ENCODE data around the gene DACT3. TPM values are rescaled to one million over a fixed set of nuclear protein-coding genes. Genes with fewer than 3 reads are reported as not detected.

DACT3 gene
- total and polyA plus RNA-seq, 7 experiments from 2014 or later: 0.07 to 1.3 (median 0.19) TPM; not detected in 2

GRCh38 chr19:46599716-46600373 is 61.1 kb downstream of the DACT3 start:
- DNase-seq (no peak), ATAC-seq (no peak)
- Mint-ChIP-seq H3K36me3 (peaks cover 0 to 33% (median 6%) of the 10 kb centered on the region in 5 donors), H3K27me3 (peaks cover 0 to 10% (median 0%) of the 10 kb centered on the region in 5 donors), H3K4me3 (peak overlapping the region; percentile 95 to 100 (median 98)), H3K27ac (peak overlapping the region; percentile 100), H3K9me3 (peaks cover 0 to 20% (median 8%) of the 10 kb centered on the region in 11 donors), H3K4me1 (peaks cover 27 to 53% (median 41%) of the 10 kb centered on the region in 7 donors)
- peak overlapping the region; percentile 99 for H3K27ac ChIP-seq (ENCODE audit: low read depth, low read length)
- H3K27me3 ChIP-seq (ENCODE audit: control insufficient read depth in 2 of 2, insufficient read depth in 2 of 2, low read length in 2 of 2): no peaks in the 10 kb centered on the region
- ChIA-PET POLR2A (interaction anchor here (0.6 to 4.5 kb wide), 15 partner anchors 10 to 1629 kb away, joined by 3 to 112 read pairs (median 7); partner anchors contain the start of genes DACT3, FKRP and PTGIR), CTCF (interaction anchor here (0.9 to 3.7 kb wide), 4 partner anchors 12 to 91 kb away, joined by 3 to 17 read pairs (median 8); partner anchors contain the start of gene DACT3)
- H3K9me3 ChIP-seq (ENCODE audit: control insufficient read depth in 2 of 3, low read length in 3 of 3): peaks cover 0 to 11% (median 0%) of the 10 kb centered on the region in 3 experiments
- peak overlapping the region; percentile 69 for H3K4me3 ChIP-seq (ENCODE audit: low read length)
- intact Hi-C loops (cut with micrococcal nuclease): loop anchor here (1.0 to 10.0 kb wide), 14 partner anchors 11 to 1012 kb away; partner anchors contain the start of genes AP2S1 (in 2 of the 2), FKRP (in 2 of the 2), STRN4 (in 2 of the 2) and ARHGAP35 (in 1 of the 2)
- peaks cover 15 to 30% of the 10 kb centered on the region in 2 donors for H3K4me1 ChIP-seq (ENCODE audit: control insufficient read depth in 2 of 2, insufficient read depth in 2 of 2, low read length in 2 of 2)
- peaks cover 0 to 7% (median 0%) of the 10 kb centered on the region in 3 experiments for H3K36me3 ChIP-seq (ENCODE audit: control insufficient read depth in 2 of 3, insufficient read depth in 3 of 3, low read length in 3 of 3)

GRCh38 chr19:46598372-46598917 is 62.5 kb downstream of the DACT3 start:
- Mint-ChIP-seq H3K27me3 (peaks cover 0 to 10% (median 0%) of the 10 kb centered on the region in 5 donors), H3K4me1 (peaks cover 21 to 40% (median 28%) of the 10 kb centered on the region in 7 donors), H3K4me3 (peak overlapping the region in 2 of 10 donors; percentile 30 to 32), H3K9me3 (peaks cover 0 to 20% (median 8%) of the 10 kb centered on the region in 11 donors), H3K27ac (peak overlapping the region in 1 of 9 donors; percentile 18), H3K36me3 (peaks cover 0 to 31% (median 6%) of the 10 kb centered on the region in 5 donors)
- POLR2A ChIA-PET: interaction anchor here (1.3 kb wide), 2 partner anchors 13 to 76 kb away, joined by 3 to 5 read pairs; no protein-coding TSS in a partner anchor
- DNase-seq: no peak
- no peaks in the 10 kb centered on the region for H3K27me3 ChIP-seq (ENCODE audit: control insufficient read depth in 2 of 2, insufficient read depth in 2 of 2, low read length in 2 of 2)
- H3K36me3 ChIP-seq (ENCODE audit: control insufficient read depth in 2 of 3, insufficient read depth in 3 of 3, low read length in 3 of 3): peaks cover 0 to 6% (median 0%) of the 10 kb centered on the region in 3 experiments
- no peak overlapping the region for H3K4me3 ChIP-seq (ENCODE audit: low read length)
- H3K9me3 ChIP-seq (ENCODE audit: control insufficient read depth in 2 of 3, low read length in 3 of 3): peaks cover 0 to 11% (median 0%) of the 10 kb centered on the region in 3 experiments
- peaks cover 12 to 17% of the 10 kb centered on the region in 2 donors for H3K4me1 ChIP-seq (ENCODE audit: control insufficient read depth in 2 of 2, insufficient read depth in 2 of 2, low read length in 2 of 2)
- CTCF ChIA-PET: interaction anchor here (1.0 to 1.3 kb wide), 2 partner anchors 8 to 14 kb away, joined by 3 to 6 read pairs; no protein-coding TSS in a partner anchor
- no peak overlapping the region for H3K27ac ChIP-seq (ENCODE audit: low read depth, low read length)
- ATAC-seq: no peak
- intact Hi-C loops (cut with micrococcal nuclease): no loop called here

Small RNA genes within 50 kb of the gene (microRNA-seq; reads per million reads assigned to microRNA genes)
- gene MIR320E (ENCODE audit: borderline microRNAs expressed): not detected

Other genes with a start within 250 kb of the DACT3 start
- gene CCDC8, start 247.6 kb downstream of the DACT3 start, total RNA-seq: not detected
- not detected for gene CCDC8, start 247.6 kb downstream of the DACT3 start, polyA plus RNA-seq
- not detected for gene PNMA8C, start 232.2 kb downstream of the DACT3 start, total RNA-seq
- gene PNMA8C, start 232.2 kb downstream of the DACT3 start, polyA plus RNA-seq: not detected
- gene PNMA8A, start 189.6 kb downstream of the DACT3 start, total RNA-seq: under 1 TPM in 2 of 5 experiments, not detected in 3; 0.62 to 0.86 TPM
- gene PNMA8A, start 189.6 kb downstream of the DACT3 start, polyA plus RNA-seq: not detected
- gene PNMA8B, start 165.3 kb downstream of the DACT3 start, total RNA-seq: 1 to 10 TPM in 2 of 5 experiments, under 1 TPM in 2, not detected in 1; 0.24 to 2.3 (median 1.5) TPM
- gene PNMA8B, start 165.3 kb downstream of the DACT3 start, polyA plus RNA-seq: 1 to 10 TPM; 1.0 to 1.8 TPM
- 100 to 1,000 TPM; 203 to 517 (median 266) TPM for gene CALM3, start 59.9 kb downstream of the DACT3 start, total RNA-seq
- gene CALM3, start 59.9 kb downstream of the DACT3 start, polyA plus RNA-seq: 100 to 1,000 TPM; 242 to 254 TPM
- 10 to 100 TPM in 1 of 5 experiments, 1 to 10 TPM in 4; 4.2 to 99.1 (median 4.9) TPM for gene PTGIR, start 36.1 kb downstream of the DACT3 start, total RNA-seq
- 10 to 100 TPM in 1 of 2 donors, 1 to 10 TPM in 1; 5.1 to 13.2 TPM for gene PTGIR, start 36.1 kb downstream of the DACT3 start, polyA plus RNA-seq
- gene GNG8, start 25.0 kb downstream of the DACT3 start, total RNA-seq: 10 to 100 TPM in 1 of 5 experiments, 1 to 10 TPM in 1, not detected in 3; 3.2 to 12.3 TPM
- gene GNG8, start 25.0 kb downstream of the DACT3 start, polyA plus RNA-seq: 1 to 10 TPM in 1 of 2 donors, not detected in 1; 9.7 TPM
- 100 to 1,000 TPM; 120 to 181 (median 123) TPM for gene PRKD2, start 55.9 kb upstream of the DACT3 start, total RNA-seq
- 100 to 1,000 TPM in 1 of 2 donors, 10 to 100 TPM in 1; 39.5 to 105 TPM for gene PRKD2, start 55.9 kb upstream of the DACT3 start, polyA plus RNA-seq
- gene FKRP, start 84.9 kb upstream of the DACT3 start, total RNA-seq: 10 to 100 TPM; 17.5 to 29.8 (median 21.2) TPM
- 1 to 10 TPM; 1.8 to 6.8 TPM for gene FKRP, start 84.9 kb upstream of the DACT3 start, polyA plus RNA-seq
- gene STRN4, start 85.3 kb upstream of the DACT3 start, total RNA-seq: 100 to 1,000 TPM in 2 of 5 experiments, 10 to 100 TPM in 3; 81.3 to 120 (median 90.4) TPM
- 10 to 100 TPM; 16.2 to 30.9 TPM for gene STRN4, start 85.3 kb upstream of the DACT3 start, polyA plus RNA-seq
- 100 to 1,000 TPM in 1 of 5 experiments, 10 to 100 TPM in 1, 1 to 10 TPM in 3; 3.5 to 120 (median 5.3) TPM for gene SLC1A5, start 127.4 kb upstream of the DACT3 start, total RNA-seq
- gene SLC1A5, start 127.4 kb upstream of the DACT3 start, polyA plus RNA-seq: 1 to 10 TPM; 1.1 to 5.6 TPM
- 100 to 1,000 TPM in 1 of 5 experiments, 10 to 100 TPM in 4; 34.4 to 116 (median 46.5) TPM for gene AP2S1, start 189.7 kb upstream of the DACT3 start, total RNA-seq
- gene AP2S1, start 189.7 kb upstream of the DACT3 start, polyA plus RNA-seq: 10 to 100 TPM; 60.4 to 71.0 TPM
- 10 to 100 TPM; 22.2 to 29.4 (median 24.5) TPM for gene ARHGAP35, start 199.8 kb upstream of the DACT3 start, total RNA-seq
- 1 to 10 TPM; 2.3 to 4.8 TPM for gene ARHGAP35, start 199.8 kb upstream of the DACT3 start, polyA plus RNA-seq

Data from naive thymus-derived CD4-positive, alpha-beta T cell (primary cell).